Head of caudate nucleus (tissue), 42 donors: Measurements from ENCODE around the gene CD1D.
"Not testable (repeated sequence)": the region's sequence is repeated elsewhere in the genome, so short reads cannot be mapped to it uniquely, and the experiment has no call there.

Experiments used
- DNase-seq, 42 donors: peaks; one replicate each; pipeline versions ENCODE4 v3.0.0 to v3.0.0-alpha.2; 2020 to 2021; ENCODE audit warnings: mixed read lengths in 7 of 42
- intact Hi-C: fragments of 100-400 bp; cut with DNase I; formaldehyde crosslinking; loops from one replicate; pipeline ENCODE4 v1.15.0; 2022

Gene CD1D

GRCh38 chr1:158163000-158163947, 17.4 kb upstream of the CD1D start:
- intact Hi-C loops: no loop called here
- DNase-seq: no peak

- no peak for DNase-seq
- intact Hi-C loops: no loop called here
Observed at GRCh38 chr1:158169105-158169504, 11.6 kb upstream of the CD1D start.

GRCh38 chr1:158175915-158176314, 4.8 kb upstream of the CD1D start:
- intact Hi-C loops, DNase-seq: not testable (repeated sequence)

GRCh38 chr1:158176399-158176798, 4.3 kb upstream of the CD1D start:
- intact Hi-C loops: no loop called here
- no peak for DNase-seq

GRCh38 chr1:158176849-158177699, 3.6 kb upstream of the CD1D start:
- DNase-seq, intact Hi-C loops: not testable (repeated sequence)

- intact Hi-C loops: no loop called here
Observed at GRCh38 chr1:158177700-158178450, 2.8 kb upstream of the CD1D start.

GRCh38 chr1:158179301-158180041, 1.2 kb upstream of the CD1D start:
- no peak for DNase-seq

More at GRCh38 chr1:158177700-158178450, 2.8 kb upstream of the CD1D start:
- DNase-seq: peak; percentile 64 to 90 (median 81)

GRCh38 chr1:158181577-158181922, 855 bp downstream of the CD1D start:
- intact Hi-C loops: no loop called here
- no peak for DNase-seq

More at GRCh38 chr1:158179301-158180041, 1.2 kb upstream of the CD1D start:
- intact Hi-C loops: no loop called here

GRCh38 chr1:158185770-158186169, 5.1 kb downstream of the CD1D start:
- intact Hi-C loops: no loop called here
- DNase-seq: peak in 1 of 42 donors; percentile 6

- intact Hi-C loops: no loop called here
- no peak for DNase-seq
Observed at GRCh38 chr1:158186180-158186579, 5.5 kb downstream of the CD1D start.

- intact Hi-C loops: no loop called here
- no peak for DNase-seq
Observed at GRCh38 chr1:158188611-158189010, 7.9 kb downstream of the CD1D start.

GRCh38 chr1:158189624-158190023, 8.9 kb downstream of the CD1D start:
- intact Hi-C loops: no loop called here
- DNase-seq: no peak

- no peak for DNase-seq
- intact Hi-C loops: no loop called here
Observed at GRCh38 chr1:158191299-158191698, 10.6 kb downstream of the CD1D start.

- intact Hi-C loops: no loop called here
- DNase-seq: no peak
Observed at GRCh38 chr1:158196461-158196860, 15.8 kb downstream of the CD1D start.

- DNase-seq: no peak
- intact Hi-C loops: loop anchor here (5.0 to 10.0 kb wide), 2 partner anchors 797 to 875 kb away; partner anchors contain the start of gene AIM2
Observed at GRCh38 chr1:158199849-158200248, 19.2 kb downstream of the CD1D start.

GRCh38 chr1:158200527-158200926, 19.8 kb downstream of the CD1D start:
- DNase-seq: no peak
- intact Hi-C loops: loop anchor here (5.0 to 10.0 kb wide), 2 partner anchors 797 to 874 kb away; partner anchors contain the start of gene AIM2

- intact Hi-C loops: loop anchor here (5.0 to 10.0 kb wide), 2 partner anchors 793 to 871 kb away; partner anchors contain the start of gene AIM2
- DNase-seq: peak in 18 of 42 donors; percentile 11 to 81 (median 55)
Observed at GRCh38 chr1:158203693-158204457, 23.2 kb downstream of the CD1D start.
